Stimulated activated memory B cell treated with anti-CD40 and anti-IgM and Interleukin-4, amounts not matched to agents 10 μg/mL and 1 μg/mL and 100 μg/mL, for 72 hours (primary cell): ENCODE measurements around the gene B4GALT5.
"Not testable (repeated sequence)": the region's sequence is repeated elsewhere in the genome, so short reads cannot be mapped to it uniquely, and the experiment has no call there.

ENCODE experiments used
- ATAC-seq: fragments of 150-1000 bp; cut with Tn5 transposase; 2 replicates; pipeline ENCODE4 v1.10.0; 2021
- H3K27ac Mint-ChIP-seq: one replicate; pipeline ENCODE4 v1.8.0; 2022; ENCODE audit warnings: mild to moderate bottlenecking, mixed read lengths
- H3K27me3 Mint-ChIP-seq: one replicate; pipeline ENCODE4 v1.8.0; 2022; ENCODE audit warnings: mixed read lengths
- H3K36me3 Mint-ChIP-seq: one replicate; pipeline ENCODE4 v1.8.0; 2022; ENCODE audit warnings: mixed read lengths
- H3K4me1 Mint-ChIP-seq: one replicate; pipeline ENCODE4 v1.8.0; 2022; ENCODE audit warnings: mixed read lengths
- H3K4me3 Mint-ChIP-seq: one replicate; pipeline ENCODE4 v1.8.0; 2022; ENCODE audit warnings: mild to moderate bottlenecking, moderate library complexity, mixed read lengths
- H3K9me3 Mint-ChIP-seq: one replicate; pipeline ENCODE4 v1.8.0; 2022; ENCODE audit warnings: mixed read lengths

Gene B4GALT5

GRCh38 chr20:49612127-49612738 lies 101.4 kb downstream of the B4GALT5 start:
- Mint-ChIP-seq H3K27ac (no peak overlapping the region), H3K4me3 (no peak overlapping the region), H3K36me3 (no peaks in the 10 kb centered on the region), H3K9me3 (no peaks in the 10 kb centered on the region), H3K27me3 (peaks cover 23% of the 10 kb centered on the region), H3K4me1 (peaks cover 22% of the 10 kb centered on the region)
- no peak for ATAC-seq

GRCh38 chr20:49611539-49612126 lies 102.0 kb downstream of the B4GALT5 start:
- H3K27me3 Mint-ChIP-seq = peaks cover 28% of the 10 kb centered on the region
- not testable (repeated sequence) for H3K9me3 Mint-ChIP-seq, ATAC-seq, H3K36me3 Mint-ChIP-seq
- H3K27ac Mint-ChIP-seq = peak overlapping the region; percentile 26
- peak overlapping the region; percentile 34 for H3K4me3 Mint-ChIP-seq
- peaks cover 22% of the 10 kb centered on the region for H3K4me1 Mint-ChIP-seq

- H3K27me3 Mint-ChIP-seq = peaks cover 35% of the 10 kb centered on the region
- peak; percentile 84 for ATAC-seq
These were observed 102.8 kb downstream of the B4GALT5 start for GRCh38 chr20:49610691-49611538.

DNA sequence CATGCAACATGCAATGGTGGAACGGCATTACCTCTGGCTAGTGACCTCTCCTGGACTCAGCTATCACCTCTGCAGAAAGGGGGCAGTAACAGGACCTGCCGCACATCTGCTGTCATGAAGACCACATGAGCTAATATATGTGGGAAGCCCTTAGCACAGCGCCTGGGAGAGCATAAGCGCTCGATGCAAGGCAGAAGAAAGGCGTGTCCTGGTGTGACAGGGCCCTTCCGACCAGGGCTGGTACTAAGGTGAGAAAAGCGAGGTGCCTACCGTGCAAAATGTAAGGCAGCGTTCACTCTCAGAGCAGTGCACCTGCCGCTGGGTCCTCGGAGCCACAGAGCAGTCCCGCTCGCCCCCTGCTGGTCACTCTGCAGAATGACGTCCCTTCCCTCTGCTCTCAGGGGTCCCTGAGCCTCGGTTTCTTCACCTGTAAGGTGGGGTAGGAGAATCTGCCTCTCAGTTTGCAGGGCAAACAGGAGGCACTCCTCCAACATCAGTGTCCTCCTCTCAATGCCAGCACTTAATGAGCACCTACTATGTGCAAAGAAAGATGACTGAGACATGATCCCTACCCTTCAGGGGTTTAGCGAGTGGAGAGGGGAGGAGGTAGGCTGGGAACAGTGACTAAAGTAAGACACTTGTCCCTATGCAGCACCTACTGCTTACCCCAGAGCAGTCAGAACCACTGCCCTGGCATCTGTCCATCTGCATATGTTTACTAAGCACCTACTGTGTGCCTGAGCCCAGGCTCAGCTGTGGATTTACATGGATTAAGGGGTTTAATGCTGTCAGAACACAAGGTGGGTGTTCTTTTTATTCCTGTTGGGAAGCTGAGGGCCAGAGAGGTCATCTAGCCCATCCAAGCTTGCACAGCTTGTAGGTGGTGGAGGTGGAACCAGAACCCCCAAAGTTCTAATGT lies 104.7 kb downstream of the B4GALT5 start:
- Mint-ChIP-seq H3K27me3 (peaks cover 52% of the 10 kb centered on the region), H3K36me3 (no peaks in the 10 kb centered on the region), H3K9me3 (no peaks in the 10 kb centered on the region), H3K4me1 (peaks cover 22% of the 10 kb centered on the region), H3K27ac (no peak overlapping the region), H3K4me3 (peak overlapping the region; percentile 34)
- peak; percentile 78 for ATAC-seq

More at GRCh38 chr20:49610691-49611538, 102.8 kb downstream of the B4GALT5 start:
- Mint-ChIP-seq H3K36me3 (no peaks in the 10 kb centered on the region), H3K4me3 (peak overlapping the region; percentile 64), H3K27ac (peak overlapping the region; percentile 26), H3K9me3 (no peaks in the 10 kb centered on the region), H3K4me1 (peaks cover 22% of the 10 kb centered on the region)

GRCh38 chr20:49607568-49607967 lies 106.1 kb downstream of the B4GALT5 start:
- H3K27ac Mint-ChIP-seq = no peak overlapping the region
- no peaks in the 10 kb centered on the region for H3K36me3 Mint-ChIP-seq
- no peaks in the 10 kb centered on the region for H3K9me3 Mint-ChIP-seq
- H3K4me1 Mint-ChIP-seq = peaks cover 22% of the 10 kb centered on the region
- no peak for ATAC-seq
- H3K27me3 Mint-ChIP-seq = peaks cover 59% of the 10 kb centered on the region
- no peak overlapping the region for H3K4me3 Mint-ChIP-seq

GRCh38 chr20:49603209-49603627 lies 110.5 kb downstream of the B4GALT5 start:
- Mint-ChIP-seq H3K27ac (no peak overlapping the region), H3K36me3 (no peaks in the 10 kb centered on the region), H3K9me3 (no peaks in the 10 kb centered on the region), H3K27me3 (peaks cover 52% of the 10 kb centered on the region), H3K4me1 (peaks cover 1% of the 10 kb centered on the region), H3K4me3 (no peak overlapping the region)
- ATAC-seq = no peak

DNA sequence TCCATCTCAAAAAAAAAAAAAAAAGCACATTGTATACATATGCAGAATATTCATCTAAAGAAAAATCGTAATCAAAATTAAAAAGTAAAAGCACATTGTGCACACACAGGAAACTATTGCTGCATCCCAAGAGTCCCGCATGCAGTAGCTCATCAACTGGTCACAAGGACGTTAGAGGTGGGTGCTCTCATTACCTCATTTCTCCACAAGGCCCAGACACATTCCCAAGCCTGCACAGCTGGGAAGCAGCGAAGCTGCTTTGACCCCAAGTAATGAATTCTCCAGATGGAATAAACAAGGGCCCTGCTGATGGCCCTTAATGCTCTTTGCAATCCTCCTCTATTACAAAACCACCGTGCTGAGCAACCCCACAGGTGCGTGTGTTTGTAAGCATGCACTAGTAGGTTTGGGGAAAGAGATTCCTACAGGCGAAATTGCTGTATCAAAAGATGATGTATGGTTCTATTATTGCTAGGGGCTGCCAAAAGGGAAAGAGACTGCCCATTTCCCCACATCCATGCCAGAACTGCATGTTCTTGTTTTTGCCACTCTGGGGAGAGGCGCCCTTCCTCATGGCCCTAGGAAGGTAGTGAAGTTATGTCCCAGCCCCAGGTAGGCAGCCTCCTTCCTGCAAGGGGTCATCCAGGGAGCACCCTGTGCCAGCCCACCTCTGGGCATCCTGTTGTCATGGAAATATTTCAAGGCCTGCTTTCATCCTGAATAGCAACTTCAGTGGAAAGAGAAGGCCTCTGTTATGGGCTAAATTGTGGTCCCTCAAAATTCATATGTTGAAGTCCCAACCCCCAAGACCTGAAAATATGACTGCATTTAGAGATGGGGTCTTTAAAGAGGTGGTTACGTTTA lies 111.1 kb downstream of the B4GALT5 start:
- ATAC-seq = no peak
- Mint-ChIP-seq H3K36me3 (no peaks in the 10 kb centered on the region), H3K27ac (no peak overlapping the region), H3K4me3 (no peak overlapping the region), H3K27me3 (peaks cover 46% of the 10 kb centered on the region), H3K9me3 (no peaks in the 10 kb centered on the region), H3K4me1 (no peaks in the 10 kb centered on the region)

DNA sequence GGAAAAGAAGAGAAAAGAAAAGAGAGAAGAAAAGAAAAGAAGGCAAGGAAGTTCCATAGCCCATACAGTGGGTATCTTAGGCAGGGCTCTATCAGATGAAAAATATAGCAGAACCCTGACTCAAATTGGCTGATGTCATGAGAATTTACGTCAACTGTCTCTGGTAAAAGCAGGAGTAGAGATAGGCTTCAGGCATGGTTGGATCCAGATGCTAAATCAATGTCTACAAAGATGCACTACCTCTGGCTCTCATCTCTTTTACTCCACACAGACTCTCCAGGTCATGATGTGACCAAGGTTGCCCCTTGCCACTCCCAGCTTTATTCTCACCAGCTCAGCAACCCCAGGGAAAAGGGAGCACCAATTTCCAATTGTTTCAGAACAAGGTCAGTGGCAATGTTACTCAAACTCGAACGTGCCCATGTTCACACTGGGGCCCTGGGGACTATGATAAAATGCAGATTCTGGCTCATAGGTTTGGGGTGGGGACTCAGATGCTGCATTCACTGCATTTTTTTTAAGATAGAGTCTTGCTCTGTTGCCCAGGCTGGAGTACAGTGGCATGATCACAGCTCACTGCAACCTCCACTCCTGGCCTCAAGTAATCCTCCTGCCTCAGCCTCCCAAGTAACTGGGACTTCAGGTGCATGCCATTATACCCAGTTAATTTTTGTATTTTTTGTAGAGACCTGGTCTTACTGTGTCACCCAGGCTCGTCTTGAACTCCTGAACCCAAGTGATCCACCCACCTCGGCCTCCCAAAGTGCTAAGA lies 112.3 kb downstream of the B4GALT5 start:
- Mint-ChIP-seq H3K27me3 (peaks cover 38% of the 10 kb centered on the region), H3K4me3 (no peak overlapping the region)

GRCh38 chr20:49599746-49600113 lies 113.9 kb downstream of the B4GALT5 start:
- Mint-ChIP-seq H3K27ac (no peak overlapping the region), H3K4me3 (no peak overlapping the region), H3K9me3 (no peaks in the 10 kb centered on the region), H3K4me1 (peaks cover 19% of the 10 kb centered on the region), H3K27me3 (peaks cover 38% of the 10 kb centered on the region), H3K36me3 (no peaks in the 10 kb centered on the region)
- ATAC-seq = no peak

More for the DNA sequence above, 112.3 kb downstream of the B4GALT5 start:
- peaks cover 9% of the 10 kb centered on the region for H3K4me1 Mint-ChIP-seq
- H3K27ac Mint-ChIP-seq = no peak overlapping the region
- no peak for ATAC-seq
- H3K9me3 Mint-ChIP-seq = no peaks in the 10 kb centered on the region
- H3K36me3 Mint-ChIP-seq = no peaks in the 10 kb centered on the region

GRCh38 chr20:49597825-49598395 lies 115.8 kb downstream of the B4GALT5 start:
- H3K9me3 Mint-ChIP-seq = no peaks in the 10 kb centered on the region
- H3K27ac Mint-ChIP-seq = no peak overlapping the region
- H3K27me3 Mint-ChIP-seq = peaks cover 25% of the 10 kb centered on the region
- H3K4me3 Mint-ChIP-seq = no peak overlapping the region
- H3K36me3 Mint-ChIP-seq = no peaks in the 10 kb centered on the region
- ATAC-seq = no peak
- peaks cover 19% of the 10 kb centered on the region for H3K4me1 Mint-ChIP-seq

GRCh38 chr20:49595811-49596561 lies 117.7 kb downstream of the B4GALT5 start:
- Mint-ChIP-seq H3K4me3 (no peak overlapping the region), H3K9me3 (peaks cover 6% of the 10 kb centered on the region)

DNA sequence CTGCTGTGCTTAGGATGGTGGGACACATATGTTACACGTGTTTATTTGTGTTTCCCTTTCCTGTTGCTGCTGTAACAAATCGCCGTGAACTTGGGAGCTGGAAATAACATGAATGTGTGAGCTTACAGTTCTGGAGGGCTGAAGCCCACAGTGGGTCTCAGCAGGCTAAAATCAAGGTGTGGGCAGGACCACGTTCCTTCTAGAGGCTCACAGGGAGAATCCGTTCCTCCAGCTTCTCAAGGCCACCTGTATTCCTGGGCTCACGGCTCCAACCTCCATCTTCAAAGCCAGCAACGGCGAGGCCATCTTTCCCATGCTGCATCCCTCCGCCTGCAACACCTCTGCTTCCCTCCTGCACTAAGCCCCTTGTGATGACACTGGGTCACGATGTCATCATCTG lies 118.3 kb downstream of the B4GALT5 start:
- Mint-ChIP-seq H3K36me3 (no peaks in the 10 kb centered on the region), H3K9me3 (peaks cover 6% of the 10 kb centered on the region), H3K4me3 (no peak overlapping the region), H3K27ac (peak overlapping the region; percentile 48), H3K4me1 (peaks cover 21% of the 10 kb centered on the region), H3K27me3 (peaks cover 25% of the 10 kb centered on the region)
- no peak for ATAC-seq

More at GRCh38 chr20:49595811-49596561, 117.7 kb downstream of the B4GALT5 start:
- Mint-ChIP-seq H3K27ac (peak overlapping the region; percentile 48), H3K27me3 (peaks cover 25% of the 10 kb centered on the region), H3K36me3 (no peaks in the 10 kb centered on the region), H3K4me1 (peaks cover 19% of the 10 kb centered on the region)
- peak; percentile 83 for ATAC-seq

DNA sequence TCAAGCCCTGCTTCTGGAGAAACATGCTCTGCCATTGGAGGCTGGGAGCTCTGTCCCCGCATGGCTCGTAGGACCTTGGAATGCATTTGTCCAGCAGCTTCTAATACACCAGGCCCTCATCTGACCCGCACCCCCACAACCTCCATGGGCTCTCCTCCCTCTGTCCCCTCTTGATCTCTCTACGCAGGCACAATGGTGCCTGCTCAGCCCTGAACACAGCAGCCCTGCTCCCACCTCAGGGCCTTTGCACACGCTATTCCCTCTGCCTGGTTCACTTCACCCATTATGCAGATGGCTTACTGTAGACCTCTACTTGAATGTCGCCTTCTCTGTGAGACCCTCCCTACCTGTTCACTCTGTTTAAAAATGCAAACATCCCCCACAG lies 118.8 kb downstream of the B4GALT5 start:
- Mint-ChIP-seq H3K27me3 (peaks cover 28% of the 10 kb centered on the region), H3K9me3 (peaks cover 10% of the 10 kb centered on the region), H3K27ac (no peak overlapping the region), H3K4me1 (peaks cover 25% of the 10 kb centered on the region), H3K36me3 (peaks cover 4% of the 10 kb centered on the region), H3K4me3 (no peak overlapping the region)
- no peak for ATAC-seq
